Myometrial cell (primary cell): Measurements from ENCODE around the gene CKAP4. TPM values are rescaled to one million over a fixed set of nuclear protein-coding genes. Genes with fewer than 3 reads are reported as not detected.

Source experiments
- total RNA-seq: library from RNA; depleted of rRNA; stranded (reverse); fragments of >200 nt; gene quantifications from 2 replicates; pipeline ENCODE4 v1.2.3, GENCODE V29; 2015

CKAP4 gene, protein sequence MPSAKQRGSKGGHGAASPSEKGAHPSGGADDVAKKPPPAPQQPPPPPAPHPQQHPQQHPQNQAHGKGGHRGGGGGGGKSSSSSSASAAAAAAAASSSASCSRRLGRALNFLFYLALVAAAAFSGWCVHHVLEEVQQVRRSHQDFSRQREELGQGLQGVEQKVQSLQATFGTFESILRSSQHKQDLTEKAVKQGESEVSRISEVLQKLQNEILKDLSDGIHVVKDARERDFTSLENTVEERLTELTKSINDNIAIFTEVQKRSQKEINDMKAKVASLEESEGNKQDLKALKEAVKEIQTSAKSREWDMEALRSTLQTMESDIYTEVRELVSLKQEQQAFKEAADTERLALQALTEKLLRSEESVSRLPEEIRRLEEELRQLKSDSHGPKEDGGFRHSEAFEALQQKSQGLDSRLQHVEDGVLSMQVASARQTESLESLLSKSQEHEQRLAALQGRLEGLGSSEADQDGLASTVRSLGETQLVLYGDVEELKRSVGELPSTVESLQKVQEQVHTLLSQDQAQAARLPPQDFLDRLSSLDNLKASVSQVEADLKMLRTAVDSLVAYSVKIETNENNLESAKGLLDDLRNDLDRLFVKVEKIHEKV
- 315 and 353 TPM in 2 replicates for total RNA-seq

DNA sequence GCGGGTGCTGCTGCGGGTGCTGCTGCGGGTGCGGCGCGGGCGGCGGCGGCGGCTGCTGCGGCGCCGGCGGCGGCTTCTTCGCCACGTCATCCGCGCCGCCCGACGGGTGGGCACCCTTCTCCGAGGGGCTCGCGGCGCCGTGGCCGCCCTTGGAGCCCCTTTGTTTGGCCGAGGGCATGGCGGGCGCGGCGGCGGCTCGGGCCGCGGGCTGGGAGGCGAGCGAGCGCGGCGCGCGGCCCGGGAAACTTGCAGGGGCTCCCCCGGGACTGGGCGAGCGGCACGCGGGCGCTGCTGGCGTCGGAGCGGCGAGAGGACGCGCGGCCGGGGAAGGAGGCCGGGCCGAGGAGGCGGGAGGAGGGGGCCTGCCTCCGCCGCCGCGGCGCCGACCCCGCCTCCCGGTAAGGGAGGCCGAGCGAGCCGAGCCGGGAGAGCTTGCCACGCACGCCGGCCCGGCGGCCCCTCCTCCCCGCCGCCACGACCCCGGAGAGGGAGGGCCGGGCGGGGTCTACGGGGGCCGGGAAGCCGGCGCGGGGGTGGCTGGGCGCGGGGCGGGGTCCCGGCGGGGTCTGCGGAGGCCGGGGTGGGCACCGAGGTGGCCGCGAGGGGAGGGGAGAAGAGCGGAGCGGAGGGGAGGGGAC, at the start of gene CKAP4:
TSS of gene CKAP4 (minus strand) at position 347 of the 638 bp plus-strand sequence. CDS start at position 178, 169 bp downstream.

Other genes starting within 250 kb of the CKAP4 start
- 8.6 and 9.9 TPM in 2 replicates for gene NUAK1, start 109.1 kb downstream of the CKAP4 start, total RNA-seq
- gene TCP11L2, start 54.7 kb upstream of the CKAP4 start, total RNA-seq: 11.9 and 13.8 TPM in 2 replicates
- 11.0 and 14.7 TPM in 2 replicates for gene POLR3B, start 109.7 kb upstream of the CKAP4 start, total RNA-seq